Suppressor macrophage treated with lipopolysaccharide for 4 hours (primary cell): ENCODE data around the gene BCAS3.

Experiments
- DNase-seq: peaks from one replicate; pipeline ENCODE4 v3.0.0-alpha.2; 2020

Gene BCAS3

GRCh38 chr17:61209525-61209924, 531.9 kb downstream of the BCAS3 start:
- DNase-seq: no peak

- DNase-seq: no peak
These were observed 533.6 kb downstream of the BCAS3 start for GRCh38 chr17:61211236-61211635.

- no peak for DNase-seq
These were observed 535.0 kb downstream of the BCAS3 start for GRCh38 chr17:61212655-61213054.

GRCh38 chr17:61214753-61215152, 537.1 kb downstream of the BCAS3 start:
- no peak for DNase-seq

- no peak for DNase-seq
These were observed 538.4 kb downstream of the BCAS3 start for GRCh38 chr17:61216066-61216465.

- no peak for DNase-seq
These were observed 540.3 kb downstream of the BCAS3 start for GRCh38 chr17:61217878-61218437.

- DNase-seq: peak; percentile 62
These were observed 540.8 kb downstream of the BCAS3 start for GRCh38 chr17:61218438-61218837.

GRCh38 chr17:61219460-61219859, 541.8 kb downstream of the BCAS3 start:
- DNase-seq: no peak

GRCh38 chr17:61221181-61221580, 543.5 kb downstream of the BCAS3 start:
- no peak for DNase-seq

GRCh38 chr17:61221597-61222471, 544.2 kb downstream of the BCAS3 start:
- DNase-seq: no peak

GRCh38 chr17:61223725-61224124, 546.1 kb downstream of the BCAS3 start:
- DNase-seq: no peak

GRCh38 chr17:61225178-61225882, 547.7 kb downstream of the BCAS3 start:
- no peak for DNase-seq

- no peak for DNase-seq
These were observed 550.2 kb downstream of the BCAS3 start for GRCh38 chr17:61227866-61228265.

- no peak for DNase-seq
These were observed 552.8 kb downstream of the BCAS3 start for GRCh38 chr17:61230461-61230860.

- DNase-seq: no peak
These were observed 553.5 kb downstream of the BCAS3 start for GRCh38 chr17:61230972-61231820.

GRCh38 chr17:61232871-61233270, 555.2 kb downstream of the BCAS3 start:
- DNase-seq: no peak

- peak; percentile 37 for DNase-seq
These were observed 556.5 kb downstream of the BCAS3 start for GRCh38 chr17:61233991-61234750.

GRCh38 chr17:61235001-61235826, 557.6 kb downstream of the BCAS3 start:
- DNase-seq: no peak

GRCh38 chr17:61235827-61236197, 558.2 kb downstream of the BCAS3 start:
- DNase-seq: no peak

GRCh38 chr17:61237275-61237674, 559.6 kb downstream of the BCAS3 start:
- no peak for DNase-seq

- DNase-seq: no peak
These were observed 560.8 kb downstream of the BCAS3 start for GRCh38 chr17:61238455-61238933.
